WTC11 (cell line): Measurements from ENCODE around the gene SMARCA5. TPM values are rescaled to one million over a fixed set of nuclear protein-coding genes. Genes with fewer than 3 reads are reported as not detected.

Source experiments
- ATAC-seq: fragments of 200-7000 bp; cut with Tn5 transposase; 2 replicates; pipeline ENCODE4 v1.10.0; 2021; ENCODE audit warnings: mild to moderate bottlenecking, moderate library complexity
- CTCF ChIA-PET: fragments of 300-600 bp; sonication (Branson Sonifier 250); formaldehyde crosslinking; loops from one replicate; lab custom pipeline; 2021; ENCODE audit warnings: antibody characterized with exemption; lab: Charles Lee
- POLR2A ChIA-PET: fragments of 350-600 bp; sonication (Branson Sonifier 250); formaldehyde crosslinking; loops from one replicate; lab custom pipeline; 2021; ENCODE audit warnings: antibody characterized with exemption; lab: Charles Lee
- DNase-seq: peaks from one replicate; pipeline ENCODE4 v3.0.0; 2021; ENCODE audit warnings: low spot score
- H3K27ac Mint-ChIP-seq: 2 replicates; pipeline ENCODE4 v1.8.0; 2021; ENCODE audit warnings: mixed read lengths
- H3K27me3 Mint-ChIP-seq: 2 replicates; pipeline ENCODE4 v1.8.0; 2021; ENCODE audit warnings: low read depth, mild to moderate bottlenecking, moderate library complexity, mixed read lengths
- H3K36me3 Mint-ChIP-seq: 2 replicates; pipeline ENCODE4 v1.8.0; 2021; ENCODE audit warnings: mixed read lengths
- H3K4me1 Mint-ChIP-seq: 2 replicates; pipeline ENCODE4 v1.8.0; 2022; ENCODE audit warnings: mixed read lengths
- H3K4me3 Mint-ChIP-seq: 2 replicates; pipeline ENCODE4 v1.8.0; 2021; ENCODE audit warnings: mild to moderate bottlenecking, moderate library complexity, mixed read lengths
- H3K9me3 Mint-ChIP-seq: 2 replicates; pipeline ENCODE4 v1.8.0; 2021; ENCODE audit warnings: mixed read lengths
- ATF1 ChIP-seq: sonication (generic); formaldehyde crosslinking; IDR thresholded peaks from 2 replicates; pipeline ENCODE4 v1.8.1; 2023; ENCODE audit warnings: mild to moderate bottlenecking, moderate library complexity, missing genetic modification reagents
- CDX4 ChIP-seq: fragments of 250-450 bp; sonication (Bioruptor Pico); IDR thresholded peaks from 2 replicates; pipeline ENCODE4 v1.9.0; 2021; ENCODE audit warnings: moderate library complexity, mild to moderate bottlenecking, inconsistent platforms, borderline replicate concordance
- E2F5 ChIP-seq: sonication (generic); formaldehyde crosslinking; IDR thresholded peaks from 2 replicates; pipeline ENCODE4 v1.8.1; 2022; ENCODE audit warnings: mild to moderate bottlenecking, moderate library complexity, missing genetic modification reagents
- EMX1 ChIP-seq: fragments of 250-450 bp; sonication (Bioruptor Pico); IDR thresholded peaks from 2 replicates; pipeline ENCODE4 v1.8.0; 2021; ENCODE audit warnings: mild to moderate bottlenecking
- ETV6 ChIP-seq: sonication (generic); formaldehyde crosslinking; IDR thresholded peaks from 2 replicates; pipeline ENCODE4 v1.8.1; 2022; ENCODE audit warnings: mild to moderate bottlenecking, missing genetic modification reagents
- FOXJ3 ChIP-seq: sonication (generic); formaldehyde crosslinking; IDR thresholded peaks from 2 replicates; pipeline ENCODE4 v1.9.0; 2021; ENCODE audit warnings: missing genetic modification reagents, mild to moderate bottlenecking, borderline replicate concordance
- GRHL2 ChIP-seq: fragments of 250-450 bp; sonication (Bioruptor Pico); IDR thresholded peaks from 2 replicates; pipeline ENCODE4 v1.8.0; 2022; ENCODE audit warnings: mild to moderate bottlenecking, moderate library complexity; ENCODE audit not compliant: insufficient replicate concordance, severe bottlenecking
- GTF2I ChIP-seq: fragments of 250-450 bp; sonication (Bioruptor Pico); conservative IDR thresholded peaks from 2 replicates; pipeline ENCODE4 v1.4.0; 2021; ENCODE audit warnings: mild to moderate bottlenecking
- HMGA2 ChIP-seq: fragments of 250-450 bp; sonication (Bioruptor Pico); IDR thresholded peaks from 2 replicates; pipeline ENCODE4 v1.4.0; 2021; ENCODE audit warnings: mild to moderate bottlenecking, moderate library complexity
- JUN ChIP-seq: sonication (generic); formaldehyde crosslinking; IDR thresholded peaks from 2 replicates; pipeline ENCODE4 v1.8.0; 2023; ENCODE audit warnings: mild to moderate bottlenecking, missing genetic modification reagents
- MXD4 ChIP-seq: fragments of 250-450 bp; sonication (Bioruptor Pico); IDR thresholded peaks from 2 replicates; pipeline ENCODE4 v1.8.0; 2021; ENCODE audit warnings: mild to moderate bottlenecking, moderate library complexity, borderline replicate concordance
- MYBL2 ChIP-seq: sonication (generic); formaldehyde crosslinking; IDR thresholded peaks from 2 replicates; pipeline ENCODE4 v1.8.1; 2023; ENCODE audit warnings: mild to moderate bottlenecking, moderate library complexity, missing genetic modification reagents
- NR1H2 ChIP-seq: sonication (generic); formaldehyde crosslinking; IDR thresholded peaks from 2 replicates; pipeline ENCODE4 v1.9.0; 2021; ENCODE audit warnings: mild to moderate bottlenecking, moderate library complexity, missing genetic modification reagents
- PRDM15 ChIP-seq: sonication (generic); formaldehyde crosslinking; IDR thresholded peaks from 2 replicates; pipeline ENCODE4 v1.8.0; 2022; ENCODE audit warnings: missing genetic modification reagents
- ZBTB21 ChIP-seq: sonication (generic); formaldehyde crosslinking; IDR thresholded peaks from 2 replicates; pipeline ENCODE4 v1.8.1; 2023; ENCODE audit warnings: mild to moderate bottlenecking, missing genetic modification reagents, borderline replicate concordance
- ZNF263 ChIP-seq: sonication (generic); formaldehyde crosslinking; IDR thresholded peaks from 2 replicates; pipeline ENCODE4 v1.8.1; 2022; ENCODE audit warnings: low read depth, mild to moderate bottlenecking, moderate library complexity, missing genetic modification reagents
- ZNF396 ChIP-seq: fragments of 250-450 bp; sonication (Bioruptor Pico); IDR thresholded peaks from 2 replicates; pipeline ENCODE4 v1.8.0; 2021; ENCODE audit warnings: mild to moderate bottlenecking, moderate library complexity, borderline replicate concordance
- total RNA-seq: library from RNA; stranded (reverse); gene quantifications from 3 replicates; pipeline ENCODE4 v1.2.3, GENCODE V29; 2021
- TF ChIP-seq, protein P1 (sequence below): fragments of 250-450 bp; sonication (Bioruptor Pico); conservative IDR thresholded peaks from 2 replicates; pipeline ENCODE4 v1.9.0; 2021; ENCODE audit warnings: mild to moderate bottlenecking
- TF ChIP-seq, protein P2 (sequence below): sonication (generic); formaldehyde crosslinking; IDR thresholded peaks from 2 replicates; pipeline ENCODE4 v1.8.0; 2022; ENCODE audit warnings: mild to moderate bottlenecking, missing genetic modification reagents
- TF ChIP-seq, protein P3 (sequence below): sonication (generic); formaldehyde crosslinking; IDR thresholded peaks from 2 replicates; pipeline ENCODE4 v1.8.0; 2023; ENCODE audit warnings: mild to moderate bottlenecking, missing genetic modification reagents

The SMARCA5 gene
- total RNA-seq, 1 experiment from 2014 or later, result 98.8 TPM

- TF ChIP-seq PRDM15, result no peak
- no peak for TF ChIP-seq NR1H2 (CRISPR knock-in tag)
- TF ChIP-seq GTF2I, result no peak
- no peak for TF ChIP-seq E2F5
- TF ChIP-seq, protein P1, sequence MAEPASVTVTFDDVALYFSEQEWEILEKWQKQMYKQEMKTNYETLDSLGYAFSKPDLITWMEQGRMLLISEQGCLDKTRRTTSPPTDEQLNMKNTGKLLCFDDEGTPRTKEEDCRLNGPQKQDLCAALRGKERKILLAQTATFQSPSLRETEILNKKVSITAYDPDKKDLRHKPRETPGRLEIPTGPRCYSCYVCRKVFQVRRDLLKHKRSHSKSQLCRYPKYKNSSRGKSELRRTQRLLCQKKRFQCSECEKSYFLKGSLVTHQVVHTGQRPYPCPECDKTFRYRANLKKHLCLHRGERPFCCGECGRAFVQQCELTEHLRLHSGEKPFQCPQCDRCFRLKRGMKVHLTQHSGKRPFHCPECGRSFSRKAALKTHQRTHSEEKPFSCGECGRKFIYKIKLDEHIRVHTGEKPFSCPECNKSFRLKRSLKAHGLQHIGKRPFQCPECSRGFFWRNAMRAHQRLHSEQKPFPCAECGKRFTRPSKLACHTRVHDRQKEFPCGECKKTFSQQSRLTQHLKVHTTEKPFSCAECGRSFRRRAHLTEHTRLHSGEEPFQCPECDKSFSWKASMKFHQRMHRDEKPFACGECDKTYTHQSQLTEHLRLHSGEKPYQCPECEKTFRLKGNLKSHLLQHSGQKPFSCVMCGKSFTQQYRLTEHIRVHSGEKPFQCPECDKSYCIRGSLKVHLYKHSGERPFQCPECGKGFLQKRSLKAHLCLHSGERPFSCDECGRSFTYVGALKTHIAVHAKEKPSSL (CRISPR knock-in tag), result no peak
- no peak for TF ChIP-seq FOXJ3 (CRISPR knock-in tag)
- TF ChIP-seq ETV6 (CRISPR knock-in tag), result no peak
- TF ChIP-seq MYBL2 (CRISPR knock-in tag), result no peak
- TF ChIP-seq EMX1 (CRISPR knock-in tag), result no peak
- TF ChIP-seq ATF1 (CRISPR knock-in tag), result no peak
These were observed 26.1 kb downstream of the SMARCA5 start (continued) for GRCh38 chr4:143539670-143540023.

DNA sequence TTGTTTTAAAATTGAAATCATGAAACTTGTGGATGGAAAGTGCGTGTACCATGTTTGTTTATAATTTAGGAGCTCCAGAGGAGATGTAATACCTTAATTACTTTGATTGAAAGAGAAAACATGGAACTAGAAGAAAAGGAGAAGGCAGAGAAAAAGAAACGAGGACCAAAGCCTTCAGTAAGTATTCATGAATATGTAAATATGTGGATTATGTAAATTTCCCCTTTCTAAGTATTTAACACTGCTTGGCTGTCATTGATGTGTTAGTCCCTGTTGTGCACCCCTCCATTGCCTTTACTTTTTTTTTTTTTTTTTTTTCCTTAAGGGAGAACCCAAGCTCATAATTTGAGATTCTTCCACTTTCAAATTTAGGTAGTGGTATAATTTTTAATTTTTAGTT, 36.4 kb downstream of the SMARCA5 start:
- CTCF ChIA-PET, result no interaction called here
- ATAC-seq, result no peak

More for the DNA sequence above, 36.4 kb downstream of the SMARCA5 start:
- no peaks in the 10 kb centered on the region for H3K4me1 Mint-ChIP-seq
- H3K27ac Mint-ChIP-seq, result no peak overlapping the region
- peaks cover 68% of the 10 kb centered on the region for H3K36me3 Mint-ChIP-seq
- POLR2A ChIA-PET, result no interaction called here
- TF ChIP-seq GRHL2 (no peak), MXD4 (CRISPR knock-in tag) (no peak), ZBTB21 (CRISPR knock-in tag) (no peak), JUN (no peak), CDX4 (CRISPR knock-in tag) (no peak), ZNF263 (CRISPR knock-in tag) (no peak), ZNF396 (CRISPR knock-in tag) (no peak), HMGA2 (CRISPR knock-in tag) (no peak)
- TF ChIP-seq, protein P2, sequence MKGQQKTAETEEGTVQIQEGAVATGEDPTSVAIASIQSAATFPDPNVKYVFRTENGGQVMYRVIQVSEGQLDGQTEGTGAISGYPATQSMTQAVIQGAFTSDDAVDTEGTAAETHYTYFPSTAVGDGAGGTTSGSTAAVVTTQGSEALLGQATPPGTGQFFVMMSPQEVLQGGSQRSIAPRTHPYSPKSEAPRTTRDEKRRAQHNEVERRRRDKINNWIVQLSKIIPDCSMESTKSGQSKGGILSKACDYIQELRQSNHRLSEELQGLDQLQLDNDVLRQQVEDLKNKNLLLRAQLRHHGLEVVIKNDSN (CRISPR knock-in tag), result no peak
- TF ChIP-seq, protein P3, sequence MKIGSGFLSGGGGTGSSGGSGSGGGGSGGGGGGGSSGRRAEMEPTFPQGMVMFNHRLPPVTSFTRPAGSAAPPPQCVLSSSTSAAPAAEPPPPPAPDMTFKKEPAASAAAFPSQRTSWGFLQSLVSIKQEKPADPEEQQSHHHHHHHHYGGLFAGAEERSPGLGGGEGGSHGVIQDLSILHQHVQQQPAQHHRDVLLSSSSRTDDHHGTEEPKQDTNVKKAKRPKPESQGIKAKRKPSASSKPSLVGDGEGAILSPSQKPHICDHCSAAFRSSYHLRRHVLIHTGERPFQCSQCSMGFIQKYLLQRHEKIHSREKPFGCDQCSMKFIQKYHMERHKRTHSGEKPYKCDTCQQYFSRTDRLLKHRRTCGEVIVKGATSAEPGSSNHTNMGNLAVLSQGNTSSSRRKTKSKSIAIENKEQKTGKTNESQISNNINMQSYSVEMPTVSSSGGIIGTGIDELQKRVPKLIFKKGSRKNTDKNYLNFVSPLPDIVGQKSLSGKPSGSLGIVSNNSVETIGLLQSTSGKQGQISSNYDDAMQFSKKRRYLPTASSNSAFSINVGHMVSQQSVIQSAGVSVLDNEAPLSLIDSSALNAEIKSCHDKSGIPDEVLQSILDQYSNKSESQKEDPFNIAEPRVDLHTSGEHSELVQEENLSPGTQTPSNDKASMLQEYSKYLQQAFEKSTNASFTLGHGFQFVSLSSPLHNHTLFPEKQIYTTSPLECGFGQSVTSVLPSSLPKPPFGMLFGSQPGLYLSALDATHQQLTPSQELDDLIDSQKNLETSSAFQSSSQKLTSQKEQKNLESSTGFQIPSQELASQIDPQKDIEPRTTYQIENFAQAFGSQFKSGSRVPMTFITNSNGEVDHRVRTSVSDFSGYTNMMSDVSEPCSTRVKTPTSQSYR (CRISPR knock-in tag), result no peak
- H3K9me3 Mint-ChIP-seq, result no peaks in the 10 kb centered on the region
- no peak overlapping the region for H3K4me3 Mint-ChIP-seq
- H3K27me3 Mint-ChIP-seq, result no peaks in the 10 kb centered on the region
- DNase-seq, result no peak
